Left forelimb (tissue), 1 donor: ENCODE data around the gene CTAGE6.
"Not testable (repeated sequence)": the region's sequence is repeated elsewhere in the genome, so short reads cannot be mapped to it uniquely, and the experiment has no call there.

Experiments used
- DNase-seq: peaks from one replicate; pipeline ENCODE4 v3.0.0-alpha.2; 2018; ENCODE audit warnings: low spot score

CTAGE6 gene

DNA sequence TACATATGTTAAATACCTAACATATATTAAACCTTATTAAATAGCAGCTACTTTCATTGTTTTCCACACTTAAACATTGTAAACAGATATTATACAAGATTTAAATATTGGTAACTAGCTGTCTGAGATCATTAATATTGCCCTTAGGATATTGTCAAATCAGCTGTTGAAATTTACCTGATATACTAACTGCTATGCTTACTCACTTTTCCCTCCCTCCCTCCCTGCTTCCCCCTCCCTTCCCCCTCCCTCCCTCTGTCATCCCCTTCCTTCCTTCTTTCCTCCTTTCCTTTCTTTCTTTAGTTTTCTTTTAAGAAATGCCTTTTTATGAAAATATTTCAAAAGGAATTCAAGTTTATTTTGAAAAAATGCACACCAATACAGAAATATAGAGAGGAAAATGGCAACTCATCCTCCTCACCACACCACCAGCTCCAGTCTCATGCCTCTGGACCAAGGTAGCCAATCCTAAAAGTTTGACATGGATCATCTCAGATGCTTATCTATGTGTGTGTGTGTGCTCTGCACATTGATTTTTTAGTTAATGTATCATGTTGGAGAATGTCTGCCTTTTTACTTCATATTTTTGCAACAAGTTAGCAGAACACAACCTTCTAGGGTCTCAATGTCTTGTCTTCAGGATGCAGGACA is 41.8 kb downstream of the CTAGE6 start:
- DNase-seq: not testable (repeated sequence)

DNA sequence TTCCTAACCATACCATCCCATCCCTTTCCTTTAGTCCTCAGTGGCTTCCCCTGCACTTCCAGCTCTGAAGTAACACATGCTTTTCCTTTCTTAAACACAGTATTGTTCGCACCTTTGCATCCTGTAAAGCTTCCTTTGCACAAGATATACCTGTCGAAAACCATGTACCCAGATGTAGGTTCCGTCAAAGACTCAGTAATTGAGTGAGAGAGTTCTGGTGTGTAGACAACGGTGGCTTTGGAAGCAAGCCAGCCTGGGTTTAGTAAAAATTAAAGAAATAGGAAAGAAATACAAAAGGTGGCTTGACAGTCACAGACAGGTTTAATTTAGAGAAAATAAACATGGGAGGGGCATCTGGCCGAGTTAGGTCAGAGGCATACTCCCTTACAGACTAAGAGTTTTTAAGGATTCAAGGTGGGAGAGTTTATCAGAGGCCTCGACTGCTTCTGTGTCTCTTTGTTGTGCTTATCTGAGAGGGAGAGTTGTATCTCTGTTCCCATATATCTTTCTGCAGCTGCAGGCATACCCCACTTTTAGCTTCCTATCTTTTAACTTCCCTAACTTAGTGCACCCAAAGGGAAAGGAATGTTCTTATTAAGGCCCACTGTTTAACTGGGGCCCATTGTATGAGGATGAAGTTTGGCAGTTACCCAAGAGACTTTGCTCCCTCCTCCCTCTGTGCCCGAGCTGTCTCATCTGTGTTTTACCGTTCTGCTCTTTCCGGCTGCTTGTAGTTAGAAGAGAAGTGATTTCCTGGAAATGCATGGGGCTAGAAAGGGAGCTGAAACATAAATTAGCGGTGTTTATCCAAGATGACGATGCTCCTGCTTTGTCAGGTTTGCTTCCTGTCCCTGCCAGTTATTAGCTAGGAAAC is 42.7 kb downstream of the CTAGE6 start:
- not testable (repeated sequence) for DNase-seq

DNA sequence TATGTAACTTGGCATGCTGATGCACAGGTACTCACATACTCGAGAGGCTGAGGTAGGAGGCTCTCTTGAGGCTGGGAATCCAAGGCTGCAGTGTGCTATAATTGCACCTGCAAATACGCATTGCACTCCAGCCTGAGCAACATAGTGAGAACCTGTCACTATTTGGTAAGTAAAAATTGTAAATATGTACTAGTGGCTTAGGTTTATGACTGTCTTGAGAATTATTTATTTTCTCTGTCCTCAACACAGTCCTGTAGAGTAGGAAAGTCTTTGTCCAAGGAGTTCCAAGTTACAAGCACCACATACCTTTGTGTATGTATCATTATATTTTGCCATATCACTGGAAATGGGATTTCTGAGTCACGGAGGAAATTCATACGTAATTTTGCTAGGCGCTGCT is 45.1 kb downstream of the CTAGE6 start:
- not testable (repeated sequence) for DNase-seq

DNA sequence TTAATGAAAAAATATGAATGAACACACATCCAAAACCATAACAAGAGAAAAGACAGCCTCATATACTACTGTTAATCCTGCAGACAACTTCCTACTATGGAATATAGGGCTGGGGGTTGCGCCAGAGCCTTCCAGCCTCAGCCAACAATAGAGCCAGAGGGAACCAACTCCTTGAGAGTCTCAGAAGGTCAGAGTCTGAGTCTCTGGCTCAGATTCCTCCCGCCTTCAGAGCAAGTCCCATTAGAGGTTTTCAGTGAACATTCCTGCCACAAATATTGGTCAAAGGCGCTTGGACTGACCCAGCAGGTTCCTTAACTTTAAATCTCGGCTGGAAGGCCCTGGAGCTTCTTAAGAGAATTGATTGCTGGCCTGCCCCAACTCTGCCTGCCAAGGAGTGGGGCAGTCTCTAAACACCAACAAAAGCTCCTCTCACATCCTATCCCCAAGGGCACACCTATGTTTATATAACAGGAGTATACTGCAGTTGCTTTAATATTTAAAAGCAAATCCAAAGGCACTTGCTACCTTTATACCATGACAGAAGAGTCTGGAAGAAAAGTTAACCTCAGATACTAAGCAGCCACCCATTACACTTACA is 45.7 kb downstream of the CTAGE6 start:
- not testable (repeated sequence) for DNase-seq

DNA sequence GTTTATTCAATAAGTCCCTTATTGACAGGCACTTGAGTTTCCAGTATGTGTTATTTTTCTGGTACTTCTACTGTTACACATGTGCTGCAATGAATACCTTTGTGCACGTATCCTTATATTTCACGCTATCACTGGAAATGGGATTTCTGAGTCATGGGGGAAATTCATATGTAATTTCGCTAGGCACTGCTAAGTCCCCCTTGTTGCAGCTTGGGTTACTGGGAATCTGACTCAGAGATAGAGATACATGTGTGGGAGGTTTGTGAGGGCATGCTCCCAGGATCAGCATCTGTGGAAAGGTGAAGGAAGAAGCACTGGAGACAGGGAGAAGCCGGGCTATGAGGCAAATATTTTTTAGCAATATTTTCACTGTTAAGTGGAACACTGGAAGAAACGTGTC is 47.6 kb downstream of the CTAGE6 start:
- not testable (repeated sequence) for DNase-seq
